GM18502 (cell line): ENCODE results near the gene SHTN1.

Source experiments
- ATAC-seq: cut with Tn5 transposase; IDR thresholded peaks from one replicate; pipeline ENCODE4 v1.9.1; 2021; ENCODE audit warnings: mild to moderate bottlenecking; ENCODE audit not compliant: unreplicated experiment, poor library complexity

The SHTN1 gene

DNA sequence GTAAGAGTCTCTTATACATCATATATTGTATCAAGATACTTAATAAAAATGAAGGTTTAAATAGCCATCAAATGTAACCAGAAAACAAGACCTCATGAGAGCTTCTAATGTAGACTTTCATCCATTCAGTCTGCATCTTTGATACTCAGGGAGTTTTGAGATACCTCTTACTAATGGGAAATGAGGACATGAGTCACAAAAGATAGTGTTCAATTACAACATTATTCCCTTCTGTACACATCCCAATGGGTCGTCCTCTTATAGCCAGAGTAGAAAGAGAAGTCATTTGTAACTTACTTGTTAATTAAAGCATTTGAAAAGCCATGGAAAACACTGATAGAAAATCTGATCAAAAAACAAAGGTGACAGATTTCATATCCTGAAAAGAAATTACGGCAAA lies 19.4 kb downstream of the SHTN1 start:
- ATAC-seq: no peak

DNA sequence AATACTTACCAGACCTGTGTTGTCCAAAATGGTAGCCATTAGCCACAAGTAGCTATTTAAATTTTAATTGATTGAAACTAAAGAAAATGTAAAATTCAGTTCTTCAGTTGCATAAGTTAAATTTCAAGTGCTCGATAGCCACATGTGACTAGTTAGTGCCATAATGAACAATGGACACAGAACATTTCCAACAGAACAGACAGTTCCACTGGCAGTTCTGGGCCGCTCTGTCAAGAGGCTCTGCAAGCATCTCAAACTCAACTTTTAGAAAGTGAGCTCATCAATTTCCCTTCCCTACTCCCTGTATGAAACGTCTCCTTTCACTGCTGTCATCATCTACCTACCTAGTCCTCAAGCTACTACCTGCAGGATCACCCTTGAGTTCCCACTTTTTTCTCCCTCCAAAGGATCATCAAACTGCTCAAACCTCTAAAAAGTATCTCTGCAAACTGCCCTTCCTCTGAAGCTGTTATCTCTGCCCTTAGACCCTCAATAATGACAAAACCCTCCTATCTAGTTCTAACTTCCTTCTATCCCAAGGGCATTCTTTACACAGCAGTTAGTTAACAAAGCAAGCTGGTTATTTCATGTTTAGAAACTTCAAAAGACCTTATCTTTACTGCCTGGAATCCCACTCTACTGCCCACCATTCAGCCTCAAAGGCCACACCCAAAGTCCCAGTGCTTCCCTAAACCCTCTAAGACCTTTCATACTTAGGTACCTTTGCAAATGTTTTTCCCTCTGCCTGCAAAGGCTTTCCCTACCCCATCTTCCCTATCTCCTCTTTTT lies 20.6 kb downstream of the SHTN1 start:
- no peak for ATAC-seq

DNA sequence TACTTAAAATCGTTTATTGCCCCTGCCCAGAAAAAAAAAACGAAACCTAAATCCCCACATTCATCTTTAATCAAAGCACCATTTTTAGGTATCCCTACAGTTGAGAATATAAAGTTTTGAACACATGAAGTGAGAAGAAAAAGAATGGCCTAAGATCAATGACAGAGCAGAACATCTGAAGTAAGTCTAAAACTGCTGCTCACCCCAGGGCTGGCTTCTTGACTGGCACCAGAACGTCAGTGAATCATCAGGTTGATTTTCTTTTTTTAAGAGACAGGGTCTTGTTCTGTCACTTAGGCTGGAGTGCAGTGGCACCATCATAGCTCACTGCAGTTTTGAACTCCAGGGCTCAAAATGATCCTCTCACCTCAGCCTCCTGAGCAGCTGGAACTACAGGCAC lies 24.9 kb downstream of the SHTN1 start:
- no peak for ATAC-seq

DNA sequence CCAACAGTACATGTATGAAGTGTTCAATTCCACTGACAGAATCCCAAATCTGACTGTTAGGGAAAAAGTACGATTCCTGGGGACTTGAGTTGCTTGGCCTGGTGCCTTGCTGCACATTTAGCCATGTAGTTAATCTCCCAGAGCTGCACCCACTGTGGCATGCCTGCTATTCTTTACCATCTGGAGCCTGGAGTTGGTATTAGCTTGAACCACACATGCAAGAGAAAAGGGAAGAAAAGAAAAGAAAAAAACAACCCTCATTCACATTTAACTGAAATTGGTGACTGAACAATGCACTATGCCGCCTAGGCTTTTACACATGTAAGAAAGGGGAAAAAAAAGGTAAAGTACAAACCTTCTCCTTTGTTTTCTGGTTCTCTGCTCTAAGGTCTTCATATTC lies 26.1 kb downstream of the SHTN1 start:
- no peak for ATAC-seq

DNA sequence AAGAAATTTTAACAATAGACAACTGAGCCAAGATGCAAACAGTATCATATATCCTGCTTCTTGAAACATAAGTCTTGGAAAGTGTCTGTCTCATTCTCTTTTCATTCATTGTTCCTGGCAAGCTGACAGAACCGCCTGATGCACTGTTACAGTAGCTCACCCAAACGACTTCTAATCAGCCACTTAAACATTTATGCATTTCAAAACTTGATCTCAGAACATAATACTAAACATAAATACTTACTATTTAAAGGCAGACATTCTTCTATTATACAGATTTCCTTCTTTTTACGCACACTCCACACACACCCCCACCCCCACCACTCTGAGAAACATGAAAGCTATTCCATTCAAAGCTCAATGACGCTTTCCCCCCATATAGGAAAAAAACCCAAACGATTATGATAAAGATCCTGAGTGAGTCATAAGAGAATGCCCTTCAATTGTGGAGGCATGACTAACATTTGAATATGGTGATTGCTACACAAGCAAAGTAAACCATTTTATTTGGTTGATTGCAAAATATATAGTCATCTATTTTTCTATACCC lies 30.5 kb downstream of the SHTN1 start:
- no peak for ATAC-seq

DNA sequence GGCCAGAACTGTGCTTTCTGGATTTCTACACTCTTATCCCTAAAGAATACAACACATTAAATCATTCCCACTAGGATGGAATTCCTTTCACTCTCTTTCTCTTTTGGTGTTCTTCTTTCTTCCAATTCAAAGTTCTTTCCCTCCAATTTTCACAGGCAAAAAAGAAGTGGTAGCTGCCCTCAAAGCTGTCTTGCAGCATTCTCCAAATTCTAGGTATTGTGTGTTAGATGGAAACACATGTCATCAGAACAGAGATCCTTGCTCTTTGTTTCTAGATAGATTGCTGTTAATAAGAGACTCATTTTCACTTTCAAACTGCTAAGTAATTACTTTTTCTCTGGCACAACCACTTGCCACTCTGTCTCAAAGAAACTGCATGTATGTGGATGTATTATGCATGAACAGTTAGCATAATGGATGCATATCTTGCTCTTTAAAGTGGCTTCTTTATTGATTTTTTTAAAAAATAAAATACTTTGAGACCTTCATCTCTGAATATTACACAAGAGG lies 31.0 kb downstream of the SHTN1 start:
- ATAC-seq: no peak

DNA sequence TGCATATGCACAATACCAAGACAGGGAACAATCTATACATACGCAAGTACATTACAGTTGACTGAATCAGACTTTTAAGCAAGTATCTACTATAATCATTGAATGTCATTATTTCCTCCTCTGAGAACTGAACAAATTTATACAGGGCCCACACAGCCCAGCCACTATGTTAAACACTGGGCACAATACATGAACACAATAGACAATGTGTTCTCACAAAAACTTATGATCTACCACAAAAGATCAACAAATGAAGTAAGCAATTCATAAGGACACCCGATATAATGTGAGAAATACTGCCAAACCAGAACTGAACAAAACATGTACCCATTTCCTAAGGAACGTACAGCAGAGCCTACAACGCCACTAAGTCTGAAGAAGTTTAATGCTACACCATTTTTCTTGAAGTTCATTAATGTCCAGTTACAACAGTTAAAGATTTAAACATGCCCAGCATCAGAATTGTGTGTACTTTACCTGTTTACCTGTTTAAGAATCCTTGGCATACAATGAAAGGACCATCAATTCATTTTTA lies 31.5 kb downstream of the SHTN1 start:
- no peak for ATAC-seq

DNA sequence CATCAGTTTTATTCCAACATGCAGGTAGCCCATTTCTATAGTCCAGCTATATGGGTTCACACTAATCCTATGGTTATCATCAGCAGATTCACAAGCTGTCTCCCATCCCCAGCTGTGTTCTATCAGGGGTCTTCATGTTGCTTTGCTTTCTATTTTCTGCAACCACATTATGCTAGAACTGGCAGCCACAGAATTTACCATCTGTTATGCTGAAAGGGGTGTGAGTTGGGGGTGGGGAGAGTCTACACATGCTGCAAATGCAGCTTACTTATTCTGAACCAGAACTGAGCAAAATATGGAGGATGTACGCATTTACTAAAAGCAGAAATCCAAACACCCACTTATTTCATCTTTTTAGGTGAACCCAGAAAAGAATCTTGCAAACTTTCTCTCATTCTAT lies 32.9 kb downstream of the SHTN1 start:
- no peak for ATAC-seq

DNA sequence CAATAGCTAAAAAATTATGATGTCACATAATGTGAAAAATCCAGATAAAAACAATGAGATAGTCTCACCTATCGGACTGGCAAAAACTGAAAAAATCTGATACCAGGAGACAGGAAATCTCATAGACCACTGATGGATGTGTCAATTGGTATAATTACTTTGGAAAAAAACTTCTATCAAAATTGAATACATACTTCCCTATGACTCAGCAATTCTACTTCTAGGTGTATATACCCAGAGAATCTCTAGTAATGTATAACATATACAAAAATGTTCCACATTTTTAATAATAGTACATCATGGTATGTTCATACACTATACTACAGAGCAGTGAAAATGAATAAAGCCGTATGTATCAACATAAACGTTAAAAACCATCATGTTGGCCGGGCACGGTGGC lies 34.9 kb downstream of the SHTN1 start:
- ATAC-seq: no peak

DNA sequence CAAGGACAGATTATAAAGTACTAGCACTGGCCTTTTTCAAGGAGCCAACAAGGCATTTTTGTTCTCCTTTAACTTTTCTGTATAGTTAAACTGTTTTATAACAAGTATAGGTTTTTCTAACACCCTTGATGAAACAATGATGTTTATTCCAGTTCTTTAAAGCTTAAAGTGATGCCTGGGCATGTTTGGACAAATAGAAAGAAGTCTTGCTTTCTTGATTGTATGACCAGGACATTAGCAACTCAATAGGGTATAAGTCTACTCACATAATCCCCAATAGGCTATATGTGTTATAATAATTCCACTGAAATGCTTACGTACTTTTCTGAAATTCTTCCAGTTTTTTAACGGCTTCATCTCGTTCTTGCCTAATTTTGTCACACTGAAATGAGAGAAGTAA lies 36.7 kb downstream of the SHTN1 start:
- no peak for ATAC-seq

DNA sequence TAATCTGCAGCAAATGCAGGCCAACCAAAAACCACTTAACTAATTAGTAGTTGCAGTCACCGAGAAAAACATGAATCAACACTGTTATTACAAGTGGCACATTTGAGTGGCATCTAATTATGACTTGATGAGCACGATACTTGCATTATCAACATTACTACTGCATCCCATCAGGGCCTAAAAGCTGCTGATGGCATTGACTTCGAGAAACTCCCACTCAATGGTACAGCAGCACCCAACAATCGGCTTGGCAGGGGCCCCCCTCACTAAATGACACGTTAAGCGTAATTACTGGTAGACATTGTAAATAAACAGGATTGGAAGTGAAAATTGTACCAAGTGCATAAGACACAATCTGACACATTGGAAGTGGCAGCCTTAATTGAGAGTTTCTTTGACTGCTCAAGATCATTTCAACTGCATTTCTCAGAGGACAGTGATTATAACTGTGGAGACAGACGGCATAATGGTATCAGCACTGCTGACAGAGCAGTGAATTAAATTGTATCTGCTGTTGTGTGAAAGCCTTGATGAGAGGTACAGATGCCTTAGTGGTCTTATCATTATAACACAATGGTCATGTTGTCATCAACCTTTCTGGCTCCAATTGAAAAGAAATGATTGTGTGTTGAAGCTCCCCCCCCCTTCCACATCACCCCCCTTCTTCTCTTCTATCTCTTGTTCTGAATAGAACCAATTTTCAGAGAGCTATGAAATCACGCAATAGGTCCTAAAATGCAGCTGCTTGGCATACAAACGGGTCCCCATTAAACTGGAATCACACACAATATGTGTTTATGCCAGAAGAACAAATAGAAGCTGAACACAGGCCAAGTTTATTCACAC lies 43.4 kb downstream of the SHTN1 start:
- no peak for ATAC-seq

DNA sequence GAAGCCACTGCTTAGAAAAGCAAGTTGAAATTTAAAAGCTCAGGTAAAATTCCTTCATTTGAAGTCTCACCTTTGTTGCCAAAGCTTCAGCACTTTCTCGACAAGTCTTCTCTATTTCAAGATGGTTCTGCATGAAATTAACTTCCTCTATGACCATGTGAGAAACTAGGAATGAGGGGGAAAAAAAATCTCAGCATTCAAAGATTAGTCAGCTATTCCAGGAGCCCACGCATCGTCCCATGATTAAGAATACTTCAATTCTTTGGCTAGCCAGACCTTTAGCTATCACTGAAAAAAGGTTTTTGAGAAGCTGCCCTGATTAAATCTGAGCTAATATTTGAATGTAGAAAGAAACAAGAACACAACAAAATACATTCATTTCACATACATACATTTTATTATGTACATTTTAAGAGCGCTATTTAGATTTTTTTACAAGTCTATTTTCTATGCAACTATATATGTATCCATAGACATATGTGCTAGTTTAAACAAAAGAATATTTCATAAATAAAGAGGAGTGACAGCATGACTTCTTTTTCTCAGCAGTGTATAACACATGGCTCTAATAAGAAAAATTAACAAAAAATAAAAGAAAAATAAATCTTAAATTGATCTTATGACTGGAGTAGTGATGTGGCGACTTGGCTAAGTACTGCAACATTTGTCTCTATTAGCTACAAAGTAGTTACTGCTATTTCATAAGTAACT lies 44.8 kb downstream of the SHTN1 start:
- ATAC-seq: no peak

DNA sequence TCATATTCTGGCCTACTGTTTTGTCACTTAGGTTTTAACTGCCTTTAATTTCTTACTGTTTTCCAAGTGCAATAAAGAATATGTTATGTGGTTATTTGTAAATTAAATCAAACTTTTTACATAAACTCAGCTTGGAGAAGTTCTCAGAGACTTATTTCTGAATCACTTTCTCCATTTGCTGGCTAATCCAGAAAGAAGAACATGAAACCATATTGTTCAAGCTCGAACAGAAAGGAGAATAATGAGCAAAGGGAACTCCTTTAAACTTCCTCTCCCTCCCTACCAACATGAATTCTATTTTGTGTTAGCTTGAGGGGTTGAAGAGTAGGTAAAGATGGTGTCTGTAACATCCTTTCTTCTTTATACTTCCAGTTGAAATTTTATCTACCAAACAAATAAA lies 52.3 kb downstream of the SHTN1 start:
- no peak for ATAC-seq

DNA sequence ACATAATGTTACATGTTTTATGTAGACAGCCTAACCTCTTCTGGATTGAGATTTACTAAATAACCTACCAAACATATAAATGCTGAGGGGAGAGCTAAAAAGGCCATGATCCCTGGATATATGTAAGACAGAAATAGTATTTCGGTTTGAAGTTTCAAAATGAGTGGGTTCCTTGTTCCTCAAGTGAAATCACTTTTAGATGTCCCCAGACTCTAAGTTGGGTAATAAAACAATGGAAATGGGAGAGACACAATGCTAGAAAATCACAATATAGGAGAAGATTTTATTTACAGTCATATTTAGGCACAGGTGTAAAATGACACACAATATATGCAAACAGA lies 56.5 kb downstream of the SHTN1 start:
- peak; percentile 71 for ATAC-seq

DNA sequence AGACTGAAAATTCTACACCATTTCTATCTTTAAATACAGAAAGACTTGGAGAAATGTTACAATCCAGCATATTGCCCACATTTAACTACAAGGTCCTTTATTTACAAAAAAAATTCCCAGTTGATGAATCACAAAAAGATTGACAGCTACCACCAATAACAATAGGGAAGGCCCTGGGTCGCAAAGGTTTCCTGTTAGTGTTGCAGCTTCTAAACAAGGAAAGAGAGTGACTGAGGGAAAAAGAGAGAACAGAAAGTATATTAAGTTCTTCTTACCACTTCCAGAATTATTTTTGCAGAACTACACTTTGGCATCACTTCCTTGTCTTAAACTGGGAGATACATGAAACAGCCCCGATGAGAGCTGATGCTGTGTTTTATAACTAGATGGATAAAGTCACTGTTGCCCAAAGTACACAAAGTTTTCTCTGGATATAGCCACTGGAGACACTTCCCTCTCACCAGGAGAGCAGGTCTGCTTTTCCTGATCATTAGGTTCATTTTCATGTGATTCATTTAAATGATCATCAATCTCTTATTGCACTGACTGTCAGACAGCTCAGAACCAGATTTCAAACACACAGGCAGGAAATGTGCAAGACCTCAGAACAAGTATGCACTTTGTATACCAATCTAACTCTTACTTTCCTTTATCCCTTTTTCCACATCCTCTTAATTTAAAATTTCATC lies 57.0 kb downstream of the SHTN1 start:
- ATAC-seq: peak; percentile 61

DNA sequence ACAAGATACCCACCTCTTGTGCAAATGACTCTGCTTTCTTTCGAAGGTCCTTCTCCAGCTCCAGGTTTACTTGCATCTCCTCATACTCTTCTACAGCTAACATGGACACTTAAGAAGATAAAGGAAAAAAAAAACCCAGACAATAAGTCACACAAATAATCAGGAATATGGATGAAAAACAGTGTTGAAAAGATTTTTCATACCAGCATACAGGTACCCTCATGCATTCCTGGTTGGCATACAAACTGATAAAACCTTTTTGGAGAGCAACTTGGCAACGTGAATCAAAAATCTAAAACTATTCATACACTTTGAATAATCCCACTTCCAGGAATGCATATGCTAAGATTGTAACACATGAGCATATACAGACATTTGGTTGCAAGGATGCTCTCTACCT lies 60.1 kb downstream of the SHTN1 start:
- ATAC-seq: no peak

DNA sequence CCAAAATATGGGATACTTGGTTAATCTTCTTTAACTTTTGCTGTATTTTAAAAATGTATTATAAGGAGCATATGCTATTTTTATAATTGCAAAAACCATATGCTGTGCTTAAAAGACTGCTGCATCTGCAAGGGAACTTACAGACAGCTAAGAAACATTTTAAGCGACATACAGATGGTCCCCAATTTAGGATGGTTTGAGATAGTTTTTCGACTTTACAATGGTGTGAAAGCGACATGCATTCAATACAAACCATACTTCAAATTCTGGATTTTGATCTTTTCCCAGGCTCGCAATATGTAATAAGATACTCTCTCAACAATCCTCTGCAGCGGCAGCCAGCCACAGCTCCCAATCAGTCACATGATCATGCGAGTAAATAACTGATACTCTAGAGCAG lies 73.2 kb downstream of the SHTN1 start:
- ATAC-seq: no peak

DNA sequence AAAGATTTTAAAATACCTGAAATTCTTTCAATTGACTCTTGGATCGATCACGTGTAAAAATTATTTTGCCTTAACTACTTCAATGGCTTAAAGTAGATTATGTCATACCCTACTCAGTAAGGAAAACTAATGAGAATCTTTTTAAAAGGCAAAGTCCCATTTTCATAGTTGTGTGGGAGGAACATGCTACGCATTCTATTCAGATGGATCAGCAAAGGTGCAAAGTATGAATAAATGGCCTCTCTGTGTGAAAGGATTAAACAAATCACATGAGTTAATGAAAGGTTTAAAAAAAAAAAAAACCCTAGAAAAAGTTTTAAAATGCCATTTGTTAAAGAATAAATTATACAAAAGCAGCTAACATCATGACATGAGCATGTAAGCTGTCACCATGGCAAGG lies 78.6 kb downstream of the SHTN1 start:
- ATAC-seq: no peak

DNA sequence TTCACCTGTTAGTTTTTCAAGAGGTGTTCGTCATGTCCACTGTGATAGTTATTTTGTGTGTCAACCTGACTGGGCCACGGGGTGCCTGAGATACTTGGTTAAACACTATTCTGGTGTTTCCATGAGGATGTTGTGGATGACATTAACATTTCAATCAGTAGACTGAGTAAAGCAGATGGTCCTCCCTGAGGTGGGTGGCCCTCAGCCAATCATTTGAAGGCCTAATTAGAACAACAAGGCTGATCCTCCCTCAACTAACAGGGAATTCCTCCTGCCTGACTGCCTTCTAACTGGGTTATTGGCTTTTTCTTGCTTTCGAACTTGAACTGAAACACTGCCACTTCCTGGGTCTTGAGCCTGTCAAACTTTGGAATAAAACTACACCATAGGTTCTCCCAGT lies 79.9 kb downstream of the SHTN1 start:
- no peak for ATAC-seq

DNA sequence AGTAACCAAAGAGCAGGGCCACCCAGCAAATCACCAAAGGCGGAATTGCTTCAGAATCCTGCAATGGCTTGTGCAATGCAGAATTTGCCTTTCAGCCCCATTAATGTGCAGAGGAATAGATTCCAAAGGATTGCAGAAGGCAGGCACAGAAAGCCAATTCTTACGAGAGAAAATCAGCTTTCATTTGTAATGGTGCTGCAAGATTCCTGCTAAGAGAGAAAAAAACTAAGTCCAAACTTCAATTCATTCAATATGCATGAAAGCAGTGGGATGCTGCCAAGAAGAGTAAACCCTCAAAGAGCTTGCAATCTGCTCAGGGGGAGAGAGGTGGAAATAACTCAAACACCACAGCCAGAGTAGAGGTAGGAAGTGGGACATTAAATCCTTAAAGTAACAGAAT lies 85.3 kb downstream of the SHTN1 start:
- ATAC-seq: no peak
